Measurements from ENCODE around the gene GPER1. TPM values are rescaled to one million over a fixed set of nuclear protein-coding genes. Genes with fewer than 3 reads are reported as not detected.

GPER1 gene
- total RNA-seq: under 0.01 TPM in 1 of 2 replicates, not detected in the other

DNA sequence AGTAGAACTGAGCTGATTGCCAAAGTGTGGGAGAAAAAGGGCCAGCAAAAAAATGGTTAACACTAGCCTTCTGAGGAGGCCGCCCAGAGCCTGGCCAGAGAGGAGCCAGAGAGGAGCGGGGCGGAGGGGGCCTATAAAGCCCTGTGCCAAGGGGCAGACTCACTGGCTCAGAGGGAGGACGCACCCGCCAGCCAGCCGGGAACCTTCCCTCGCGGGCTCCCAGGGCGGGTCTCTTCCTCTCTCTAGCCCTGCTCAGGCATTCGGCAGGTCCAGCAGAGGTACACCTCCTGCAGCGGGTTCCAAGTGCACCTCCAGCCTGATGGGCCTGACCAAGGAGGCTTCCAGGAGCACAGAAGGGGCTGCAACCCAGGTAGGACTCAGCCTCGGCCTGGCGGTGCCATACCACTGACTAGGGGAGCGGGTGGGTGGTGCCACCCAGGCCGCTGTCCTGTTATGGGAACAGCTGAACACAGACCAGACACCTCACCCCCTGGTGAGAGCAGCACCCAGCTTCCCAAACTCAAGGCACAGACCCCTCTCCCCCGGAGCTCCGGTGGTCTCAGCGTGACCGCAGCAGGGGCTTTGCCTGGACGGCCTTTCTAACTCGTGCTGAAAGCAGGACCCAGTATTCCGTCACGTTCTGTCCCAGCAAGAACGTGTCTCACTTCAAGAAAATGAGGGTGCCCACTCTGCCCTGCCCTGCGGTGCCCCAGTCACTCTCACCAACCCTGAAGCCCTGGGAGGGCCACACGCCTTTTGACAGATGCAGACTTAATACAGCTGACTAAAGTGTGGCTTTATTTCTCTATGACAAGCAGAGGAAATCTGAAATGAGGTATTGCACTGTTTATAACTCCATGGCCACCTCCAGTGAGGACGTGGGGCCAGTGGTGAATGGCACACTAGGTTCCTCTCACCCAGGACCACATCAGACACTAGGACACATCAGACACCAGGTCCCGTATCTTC lies at the start of gene GPER1:
TSS of gene GPER1 (plus strand) at position 162 of the 969 bp plus-strand sequence. CDS start 3,616 bp downstream, outside the sequence.

GRCh38 chr7:1044189-1045068 lies 43.5 kb upstream of the GPER1 start, which contains the start of gene GPR146:
Gene GPR146 (plus strand): TSS chr7:1044546. CDS start chr7:1057516, 12,970 bp downstream.

Other genes starting within 250 kb of the GPER1 start
- gene GET4, start 211.6 kb upstream of the GPER1 start, total RNA-seq: 18.7 and 30.1 TPM in 2 replicates
- 9.9 and 31.4 TPM in 2 replicates for gene ADAP1, start 133.4 kb upstream of the GPER1 start, total RNA-seq
- gene COX19, start 112.6 kb upstream of the GPER1 start, total RNA-seq: 6.3 and 7.9 TPM in 2 replicates
- not detected in 2 replicates for gene CYP2W1, start 104.9 kb upstream of the GPER1 start, total RNA-seq
- gene GPR146, start 43.6 kb upstream of the GPER1 start, total RNA-seq: not detected in 2 replicates
- gene ZFAND2A, start 72.1 kb downstream of the GPER1 start, total RNA-seq: 13.9 and 16.2 TPM in 2 replicates
- gene UNCX, start 144.8 kb downstream of the GPER1 start, total RNA-seq: not detected in 2 replicates

All from hair follicular keratinocyte (primary cell).